IPS DF 4.7 (cell line): ENCODE measurements around the gene TMEM132D.
"Not testable (repeated sequence)": the region's sequence is repeated elsewhere in the genome, so short reads cannot be mapped to it uniquely, and the experiment has no call there.

Experiments used
- DNase-seq: peaks from one replicate; pipeline ENCODE4 v3.0.0-alpha.2; 2013; ENCODE audit warnings: low spot score; ENCODE audit errors: extremely low read depth

Gene TMEM132D

GRCh38 chr12:129599406-129599805 lies 304.4 kb downstream of the TMEM132D start:
- no peak for DNase-seq

- DNase-seq, result no peak
Measured at GRCh38 chr12:129594098-129594497, 309.7 kb downstream of the TMEM132D start.

GRCh38 chr12:129592449-129592848 lies 311.4 kb downstream of the TMEM132D start:
- DNase-seq, result no peak

- no peak for DNase-seq
Measured at GRCh38 chr12:129589503-129589902, 314.3 kb downstream of the TMEM132D start.

- DNase-seq, result no peak
Measured at GRCh38 chr12:129588142-129588541, 315.7 kb downstream of the TMEM132D start.

GRCh38 chr12:129585296-129585695 lies 318.5 kb downstream of the TMEM132D start:
- no peak for DNase-seq

GRCh38 chr12:129579879-129580278 lies 323.9 kb downstream of the TMEM132D start:
- no peak for DNase-seq

- DNase-seq, result no peak
Measured at GRCh38 chr12:129571901-129572494, 331.8 kb downstream of the TMEM132D start.

GRCh38 chr12:129570796-129571400 lies 332.9 kb downstream of the TMEM132D start:
- no peak for DNase-seq

- no peak for DNase-seq
Measured at GRCh38 chr12:129566800-129567199, 337.0 kb downstream of the TMEM132D start.

- no peak for DNase-seq
Measured at GRCh38 chr12:129564768-129565167, 339.1 kb downstream of the TMEM132D start.

GRCh38 chr12:129563266-129563665 lies 340.6 kb downstream of the TMEM132D start:
- DNase-seq, result no peak

GRCh38 chr12:129561304-129561703 lies 342.5 kb downstream of the TMEM132D start:
- DNase-seq, result no peak

- DNase-seq, result no peak
Measured at GRCh38 chr12:129559776-129560175, 344.0 kb downstream of the TMEM132D start.

GRCh38 chr12:129558036-129558435 lies 345.8 kb downstream of the TMEM132D start:
- DNase-seq, result no peak

GRCh38 chr12:129556082-129556481 lies 347.7 kb downstream of the TMEM132D start:
- no peak for DNase-seq

- no peak for DNase-seq
Measured at GRCh38 chr12:129552996-129553750, 350.7 kb downstream of the TMEM132D start.

- DNase-seq, result no peak
Measured at GRCh38 chr12:129551441-129551840, 352.4 kb downstream of the TMEM132D start.

GRCh38 chr12:129550353-129550752 lies 353.5 kb downstream of the TMEM132D start:
- DNase-seq, result no peak

- DNase-seq, result no peak
Measured at GRCh38 chr12:129549656-129550055, 354.2 kb downstream of the TMEM132D start.

- not testable (repeated sequence) for DNase-seq
Measured at GRCh38 chr12:129549020-129549419, 354.8 kb downstream of the TMEM132D start.

GRCh38 chr12:129544716-129545115 lies 359.1 kb downstream of the TMEM132D start:
- no peak for DNase-seq

- no peak for DNase-seq
Measured at GRCh38 chr12:129540954-129541353, 362.9 kb downstream of the TMEM132D start.
